ENCODE results near the gene MAD1L1. TPM values are rescaled to one million over a fixed set of nuclear protein-coding genes. Genes with fewer than 3 reads are reported as not detected.

The MAD1L1 gene
- total and polyA plus RNA-seq, 2 of the 4 experiments (the other 2 are of a cell fraction) = 29.0 to 40.9 TPM

DNA sequence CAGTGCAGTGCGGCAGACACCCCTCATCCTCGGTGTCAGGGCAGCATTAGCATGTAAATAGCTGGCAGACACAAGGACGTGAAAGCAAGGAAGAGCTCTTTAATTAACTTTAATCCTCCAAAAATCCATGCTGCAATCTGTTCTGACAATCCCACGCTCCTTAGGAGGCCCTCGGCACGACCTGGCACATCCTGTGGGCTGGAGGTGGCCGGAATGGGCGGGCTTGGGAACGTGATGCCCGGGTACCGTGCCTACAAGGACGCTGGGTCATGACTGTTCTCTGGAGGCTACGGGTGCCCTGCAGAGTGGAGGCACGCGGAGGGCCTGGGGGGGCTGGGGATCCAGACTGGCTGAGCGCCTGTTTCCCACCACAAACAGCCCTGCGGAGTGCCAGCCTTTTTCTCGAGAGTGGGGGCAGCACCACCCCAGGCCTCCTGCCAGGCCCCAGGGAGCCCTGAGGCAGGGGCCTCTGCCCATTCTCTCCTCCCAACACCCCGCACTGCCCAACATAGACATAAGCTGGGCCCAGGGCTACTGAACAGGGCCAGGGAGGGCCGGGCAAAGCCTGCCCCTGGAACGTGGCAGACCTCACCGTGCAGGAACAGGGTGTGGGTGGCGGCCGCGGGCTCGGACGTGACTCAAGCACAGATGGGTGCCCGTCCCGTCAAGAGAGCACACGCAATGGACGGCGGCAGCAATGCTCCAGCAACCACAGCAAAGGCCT, 189.3 kb downstream of the MAD1L1 start:
- Histone ChIP-seq H3K4me1 (ENCODE audit: control insufficient read depth, insufficient read depth, low read length) (no peaks in the 10 kb centered on the region), H3K4me2 (ENCODE audit: low read depth, low read length) (no peak overlapping the region), H3K56ac (ENCODE audit: extremely low read depth, insufficient read depth, low read length) (no peak overlapping the region), H2BK20ac (ENCODE audit: low read depth, low read length) (no peak overlapping the region), H4K8ac (ENCODE audit: low read depth in 2 of 2, low read length in 2 of 2) (no peak overlapping the region), H3K9me3 (ENCODE audit: control insufficient read depth, insufficient read depth, low read length) (no peaks in the 10 kb centered on the region), H2BK5ac (ENCODE audit: low read depth, low read length, poor library complexity, severe bottlenecking) (no peak overlapping the region), H2AK9ac (replicated peaks; ENCODE audit: low read depth, low read length, poor library complexity) (no peak overlapping the region), H2BK120ac (ENCODE audit: low read depth, low read length) (no peak overlapping the region), H3K27ac (ENCODE audit: insufficient read depth, low read length) (no peak overlapping the region), H2AFZ (replicated peaks; ENCODE audit: low read length, poor library complexity) (no peak overlapping the region), H3K36me3 (ENCODE audit: control insufficient read depth, insufficient read depth, low read length) (peaks cover 5% of the 10 kb centered on the region; the same call in 1 of the 2 replicates), H3K18ac (ENCODE audit: low read depth, low read length) (no peak overlapping the region), H3K27me3 (ENCODE audit: control insufficient read depth, insufficient read depth, low read length) (no peaks in the 10 kb centered on the region), H3K9me1 (ENCODE audit: insufficient read depth, low read length) (peaks cover 14% of the 10 kb centered on the region), H4K5ac (ENCODE audit: low read depth, low read length) (no peak overlapping the region), H3K4ac (ENCODE audit: low read depth, low read length) (no peak overlapping the region), H2BK15ac (ENCODE audit: low read depth, low read length) (no peak overlapping the region), H2AK5ac (ENCODE audit: low read depth, low read length) (no peak overlapping the region), H3K9ac (ENCODE audit: low read depth, low read length) (no peak overlapping the region), H3K79me1 (ENCODE audit: low read depth in 1 of 2, low read length in 2 of 2) (peaks cover 6 to 16% of the 10 kb centered on the region in 2 experiments; a peak in 3 of 4 replicates), H3K4me3 (ENCODE audit: insufficient read depth, low read depth, low read length) (no peak overlapping the region), H3K23ac (ENCODE audit: low read depth, low read length) (no peak overlapping the region), H3K14ac (replicated peaks; ENCODE audit: low read depth, low read length) (no peak overlapping the region), H4K20me1 (ENCODE audit: insufficient read depth, low read length) (no peaks in the 10 kb centered on the region; the same call in 1 of the 2 replicates), H4K91ac (ENCODE audit: insufficient read depth, low read depth, low read length) (no peak overlapping the region)
- TF ChIP-seq NFE2L2 (IDR thresholded peaks at IDR 0.05; ENCODE audit: low read depth, low read length) = no peak
- no peak for ATAC-seq (ENCODE audit: low read depth)
- in situ Hi-C loops (cut with MboI; ENCODE audit: low sequenced_read_pairs) (no loop called here), intact Hi-C loops (cut with micrococcal nuclease) (no loop called here), dilution Hi-C loops (cut with HindIII; ENCODE audit: low sequenced_read_pairs, unreplicated experiment) (no loop called here)
- POLR2A ChIA-PET (ENCODE audit: unreplicated experiment) = no interaction called here
- CTCF ChIA-PET = no interaction called here
- WGBS, 2 experiments (ENCODE audit: extremely low coverage in 2 of 2, insufficient read length in 1 of 2) = 87% methylated on average over 15 of the region's 32 CpGs; no CpG with 5 or more reads in 1 of the 2 experiments
- no TSS peak for BruUV-seq (replicated peaks)
- no peak for DNase-seq
